ENCODE measurements around the gene NUP210.

NUP210 gene

DNA sequence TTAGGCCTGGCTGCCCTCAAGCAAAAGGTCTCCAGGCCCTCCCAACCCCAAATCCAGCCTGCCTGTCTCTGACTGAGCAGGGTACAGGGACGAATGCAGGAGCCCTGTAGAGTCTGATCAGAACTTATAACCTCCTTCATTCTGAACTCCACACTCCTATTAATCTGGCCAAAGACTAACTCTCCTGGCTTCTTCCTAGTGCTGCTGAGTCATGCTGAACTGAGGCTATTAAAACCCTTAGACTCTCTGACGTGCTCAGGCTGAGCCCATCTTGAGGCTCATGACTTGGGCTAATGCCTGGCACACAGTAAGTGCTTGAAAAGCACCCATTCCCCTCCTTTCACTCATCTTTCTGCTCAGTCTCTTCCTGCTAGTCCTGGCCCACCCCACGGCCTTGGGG, 81.9 kb downstream of the NUP210 start:
- TF ChIP-seq, protein P1, sequence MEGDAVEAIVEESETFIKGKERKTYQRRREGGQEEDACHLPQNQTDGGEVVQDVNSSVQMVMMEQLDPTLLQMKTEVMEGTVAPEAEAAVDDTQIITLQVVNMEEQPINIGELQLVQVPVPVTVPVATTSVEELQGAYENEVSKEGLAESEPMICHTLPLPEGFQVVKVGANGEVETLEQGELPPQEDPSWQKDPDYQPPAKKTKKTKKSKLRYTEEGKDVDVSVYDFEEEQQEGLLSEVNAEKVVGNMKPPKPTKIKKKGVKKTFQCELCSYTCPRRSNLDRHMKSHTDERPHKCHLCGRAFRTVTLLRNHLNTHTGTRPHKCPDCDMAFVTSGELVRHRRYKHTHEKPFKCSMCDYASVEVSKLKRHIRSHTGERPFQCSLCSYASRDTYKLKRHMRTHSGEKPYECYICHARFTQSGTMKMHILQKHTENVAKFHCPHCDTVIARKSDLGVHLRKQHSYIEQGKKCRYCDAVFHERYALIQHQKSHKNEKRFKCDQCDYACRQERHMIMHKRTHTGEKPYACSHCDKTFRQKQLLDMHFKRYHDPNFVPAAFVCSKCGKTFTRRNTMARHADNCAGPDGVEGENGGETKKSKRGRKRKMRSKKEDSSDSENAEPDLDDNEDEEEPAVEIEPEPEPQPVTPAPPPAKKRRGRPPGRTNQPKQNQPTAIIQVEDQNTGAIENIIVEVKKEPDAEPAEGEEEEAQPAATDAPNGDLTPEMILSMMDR (IDR thresholded peaks at IDR 0.05; ENCODE audit: insufficient read depth, low read depth, low read length, missing control alignments), result no peak
- H3K4me3 ChIP-seq (ENCODE audit: low read depth, low read length), result no peak overlapping the region
- no peak for DNase-seq (ENCODE audit: low read depth)

DNA sequence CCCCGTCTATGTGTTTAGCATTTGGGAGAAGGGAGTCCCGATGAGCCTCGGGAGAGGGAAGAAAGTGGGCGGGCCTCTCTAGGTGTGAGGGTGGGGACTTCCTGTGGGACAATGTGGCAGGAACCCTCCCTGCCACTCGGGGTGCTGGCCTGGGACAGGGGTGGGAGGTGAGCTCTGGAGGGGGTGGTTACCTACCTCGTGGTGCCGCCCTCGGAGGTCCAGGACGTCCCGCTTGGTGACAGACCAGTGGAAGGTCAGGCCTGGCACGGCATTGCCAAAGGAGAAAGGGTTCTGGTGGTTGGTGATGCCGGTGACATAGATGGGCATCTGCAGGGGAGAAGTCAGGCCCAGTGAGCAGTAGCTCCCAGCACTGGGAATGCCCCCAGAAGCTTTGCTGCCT, 83.5 kb downstream of the NUP210 start:
- H3K4me3 ChIP-seq (ENCODE audit: low read depth, low read length), result no peak overlapping the region
- TF ChIP-seq, protein P1 (IDR thresholded peaks at IDR 0.05; ENCODE audit: insufficient read depth, low read depth, low read length, missing control alignments), result no peak
- no peak for DNase-seq (ENCODE audit: low read depth)

DNA sequence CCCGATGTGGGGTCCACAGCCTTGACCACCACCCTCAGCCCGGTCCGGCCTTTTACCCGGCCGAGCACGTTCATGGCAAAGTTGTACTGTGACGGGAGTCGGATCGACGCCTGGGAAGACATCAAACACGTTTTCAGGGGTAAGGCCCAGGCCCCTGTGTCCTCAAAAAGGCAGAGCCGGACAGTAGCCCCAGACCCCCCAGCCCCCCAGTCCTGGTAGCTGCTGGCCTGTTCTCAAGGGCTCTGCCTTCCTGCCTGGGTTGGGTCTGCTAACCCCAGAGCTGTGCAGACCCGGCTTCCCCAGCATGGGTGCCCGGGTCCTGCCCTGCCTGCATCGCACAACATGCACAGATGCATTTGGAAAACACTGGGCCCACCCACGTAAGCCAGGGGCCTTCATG, 84.6 kb downstream of the NUP210 start:
- no peak overlapping the region for H3K4me3 ChIP-seq (ENCODE audit: low read depth, low read length)
- TF ChIP-seq, protein P1 (IDR thresholded peaks at IDR 0.05; ENCODE audit: insufficient read depth, low read depth, low read length, missing control alignments), result no peak
- DNase-seq (ENCODE audit: low read depth), result no peak

DNA sequence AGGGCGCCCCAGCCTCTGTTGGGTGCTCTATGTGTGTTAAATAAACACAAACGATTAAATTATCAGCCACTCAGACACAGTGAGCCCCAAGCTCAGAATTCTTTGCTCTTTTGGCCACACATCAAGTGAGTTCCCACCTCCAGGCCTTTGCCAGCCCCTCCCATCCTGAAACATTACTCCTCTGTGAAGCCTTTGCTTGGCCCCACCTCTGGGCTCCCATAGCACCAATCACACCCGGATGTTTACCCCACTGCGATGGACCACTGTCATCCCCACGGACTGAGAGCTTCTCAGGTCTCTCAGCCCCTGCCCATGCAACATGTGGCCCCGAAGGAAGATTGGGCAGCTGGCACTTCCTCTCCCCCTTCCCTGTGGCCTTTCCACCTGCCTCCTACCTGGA, 85.1 kb downstream of the NUP210 start:
- no peak for DNase-seq (ENCODE audit: low read depth)
- TF ChIP-seq, protein P1 (IDR thresholded peaks at IDR 0.05; ENCODE audit: insufficient read depth, low read depth, low read length, missing control alignments), result no peak
- no peak overlapping the region for H3K4me3 ChIP-seq (ENCODE audit: low read depth, low read length)

DNA sequence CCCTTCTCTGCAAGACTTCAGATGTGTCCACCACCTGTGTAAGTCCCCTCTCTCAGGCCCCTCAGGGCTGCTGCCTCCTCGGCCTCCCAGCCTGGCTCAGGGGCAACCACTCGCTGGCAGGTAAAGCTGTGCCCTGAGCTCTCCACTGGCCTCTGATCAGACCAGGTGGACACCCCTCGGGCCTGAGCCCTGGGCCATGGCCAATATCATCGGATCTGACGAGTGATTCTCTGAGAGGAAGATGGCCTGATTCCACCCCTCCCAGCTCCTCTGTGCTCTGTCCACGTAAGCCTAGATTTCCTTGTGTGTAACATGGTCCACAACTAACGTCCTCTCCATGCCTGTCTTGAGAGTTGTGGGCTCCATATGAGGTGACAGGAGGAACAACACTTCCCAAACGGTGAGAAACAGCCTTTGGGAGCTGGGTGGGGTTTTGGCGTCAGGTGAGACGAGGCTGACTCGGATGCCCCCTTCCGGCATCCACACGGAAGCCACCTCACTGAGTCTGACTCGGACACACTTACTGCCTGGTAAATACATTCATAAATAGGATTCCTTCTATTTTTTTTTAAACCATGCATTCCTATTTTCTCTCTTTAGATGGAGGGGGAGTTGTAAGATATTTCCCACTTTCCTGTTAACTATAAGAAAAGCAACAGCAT, 86.8 kb downstream of the NUP210 start:
- DNase-seq (ENCODE audit: low read depth), result no peak
- no peak overlapping the region for H3K4me3 ChIP-seq (ENCODE audit: low read depth, low read length)
- TF ChIP-seq, protein P1 (IDR thresholded peaks at IDR 0.05; ENCODE audit: insufficient read depth, low read depth, low read length, missing control alignments), result no peak

DNA sequence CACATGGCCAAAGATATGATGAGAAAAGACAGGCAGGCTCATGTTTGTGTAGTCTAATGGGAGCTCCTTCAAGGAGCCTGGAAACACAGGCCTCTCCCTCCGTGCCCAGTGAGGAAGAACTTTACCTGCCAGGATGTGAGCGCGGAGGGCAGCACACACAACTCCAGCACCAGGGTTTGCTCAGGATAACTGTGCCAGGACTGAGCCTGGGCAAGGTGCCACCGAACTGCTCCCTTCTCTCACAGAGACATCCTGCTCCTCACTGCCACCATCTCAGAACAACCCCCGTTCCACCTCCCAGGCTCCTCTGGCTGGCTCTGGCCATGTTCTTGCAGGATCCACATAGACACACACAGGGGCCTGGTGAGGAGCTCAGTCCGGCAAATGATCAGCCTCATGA, 87.4 kb downstream of the NUP210 start:
- H3K4me3 ChIP-seq (ENCODE audit: low read depth, low read length), result no peak overlapping the region
- TF ChIP-seq, protein P1 (IDR thresholded peaks at IDR 0.05; ENCODE audit: insufficient read depth, low read depth, low read length, missing control alignments), result no peak
- no peak for DNase-seq (ENCODE audit: low read depth)

DNA sequence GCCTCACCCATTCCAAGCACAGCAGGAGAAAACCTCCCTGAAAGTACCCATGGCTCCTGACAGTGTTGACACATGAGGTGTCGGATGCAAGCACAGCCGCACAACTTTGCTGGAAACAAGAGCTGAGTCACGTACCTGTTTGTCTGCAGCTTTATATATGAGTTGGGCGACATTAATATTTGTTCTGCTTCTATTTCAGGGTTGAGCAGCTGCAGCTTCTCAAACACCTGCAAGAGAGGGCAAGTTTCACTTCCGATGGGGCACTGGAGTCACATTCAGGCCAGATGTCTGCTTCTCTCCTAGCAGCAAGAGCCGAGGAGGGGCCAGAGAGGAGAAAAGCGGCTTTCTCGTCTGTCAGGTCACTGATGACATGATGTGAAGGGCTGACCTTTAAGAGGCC, 88.0 kb downstream of the NUP210 start:
- peak overlapping the region; percentile 12; the same call in 1 of the 2 replicates for H3K4me3 ChIP-seq (ENCODE audit: low read depth, low read length)
- TF ChIP-seq, protein P1 (IDR thresholded peaks at IDR 0.05; ENCODE audit: insufficient read depth, low read depth, low read length, missing control alignments), result no peak
- DNase-seq (ENCODE audit: low read depth), result peak; percentile 96

Measured in GM12865 (cell line).